GM18499 (cell line): ENCODE data around the gene ZBTB7C.

Experiments used
- ATAC-seq: cut with Tn5 transposase; IDR thresholded peaks from one replicate; pipeline ENCODE4 v1.9.1; 2021; ENCODE audit warnings: moderate number of reproducible peaks; ENCODE audit not compliant: insufficient read depth, unreplicated experiment

Gene ZBTB7C

DNA sequence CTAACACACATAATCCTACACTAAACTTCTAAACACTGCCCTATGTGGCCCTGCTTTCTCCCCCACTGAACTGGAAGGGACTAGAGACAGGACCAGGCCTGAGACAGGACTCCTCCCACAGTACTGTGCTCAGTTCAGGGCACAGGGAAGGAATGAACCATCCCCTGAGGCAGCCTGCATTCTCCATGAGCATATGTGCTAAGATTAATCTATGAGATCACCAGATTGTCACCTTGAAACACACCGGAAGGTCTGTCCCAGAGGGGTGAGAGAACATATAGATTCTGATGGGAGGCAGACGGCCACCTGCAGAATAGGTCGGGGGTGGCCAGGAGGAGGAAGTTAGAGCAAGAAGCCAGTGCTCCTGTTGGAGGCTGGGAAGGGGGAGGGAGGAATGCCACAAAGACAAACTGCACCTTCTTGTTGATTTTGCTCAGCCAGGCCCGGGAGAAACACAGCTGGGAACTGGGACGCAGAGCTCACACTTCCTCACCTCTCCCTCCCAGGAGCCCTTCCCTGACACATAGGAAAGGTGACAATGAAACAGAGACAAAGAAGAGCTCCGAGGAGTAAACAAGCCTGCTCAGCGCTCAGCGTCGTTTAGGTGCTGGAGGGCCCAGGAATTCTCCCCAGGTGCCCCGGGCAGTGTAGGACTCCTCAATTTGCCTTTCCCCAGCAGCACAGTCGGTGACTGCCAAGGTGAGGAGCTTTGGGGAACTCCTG is 52.1 kb downstream of the ZBTB7C start:
- ATAC-seq: no peak

DNA sequence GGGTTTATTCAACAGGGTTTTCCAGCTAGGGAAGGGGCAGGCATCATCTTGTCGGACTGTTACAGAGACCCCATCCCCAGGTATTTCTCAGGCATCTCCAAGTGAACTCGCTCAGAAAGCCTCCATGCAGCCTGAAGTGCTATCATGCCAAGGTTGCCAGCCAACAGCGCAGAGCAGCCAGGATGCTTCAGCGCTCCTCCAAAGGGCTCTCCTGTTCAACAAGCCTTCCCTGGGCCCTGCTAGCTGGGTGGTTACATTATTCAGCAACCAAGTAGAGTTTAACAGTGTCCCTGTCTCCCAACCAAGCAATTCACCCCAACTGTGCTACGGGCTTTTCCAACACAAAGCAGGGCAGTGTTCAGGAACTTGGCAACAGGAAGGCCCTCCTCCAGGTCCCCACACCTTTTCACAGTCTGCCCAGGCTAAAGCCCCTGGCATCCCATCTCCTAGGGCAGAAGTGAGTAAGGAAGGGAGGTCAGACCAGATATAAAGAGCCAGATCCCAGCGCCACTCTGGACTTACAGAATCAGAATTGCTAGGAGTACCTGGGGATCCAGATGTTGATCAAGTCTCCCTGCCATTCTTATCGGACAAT is 52.9 kb downstream of the ZBTB7C start:
- ATAC-seq: no peak

DNA sequence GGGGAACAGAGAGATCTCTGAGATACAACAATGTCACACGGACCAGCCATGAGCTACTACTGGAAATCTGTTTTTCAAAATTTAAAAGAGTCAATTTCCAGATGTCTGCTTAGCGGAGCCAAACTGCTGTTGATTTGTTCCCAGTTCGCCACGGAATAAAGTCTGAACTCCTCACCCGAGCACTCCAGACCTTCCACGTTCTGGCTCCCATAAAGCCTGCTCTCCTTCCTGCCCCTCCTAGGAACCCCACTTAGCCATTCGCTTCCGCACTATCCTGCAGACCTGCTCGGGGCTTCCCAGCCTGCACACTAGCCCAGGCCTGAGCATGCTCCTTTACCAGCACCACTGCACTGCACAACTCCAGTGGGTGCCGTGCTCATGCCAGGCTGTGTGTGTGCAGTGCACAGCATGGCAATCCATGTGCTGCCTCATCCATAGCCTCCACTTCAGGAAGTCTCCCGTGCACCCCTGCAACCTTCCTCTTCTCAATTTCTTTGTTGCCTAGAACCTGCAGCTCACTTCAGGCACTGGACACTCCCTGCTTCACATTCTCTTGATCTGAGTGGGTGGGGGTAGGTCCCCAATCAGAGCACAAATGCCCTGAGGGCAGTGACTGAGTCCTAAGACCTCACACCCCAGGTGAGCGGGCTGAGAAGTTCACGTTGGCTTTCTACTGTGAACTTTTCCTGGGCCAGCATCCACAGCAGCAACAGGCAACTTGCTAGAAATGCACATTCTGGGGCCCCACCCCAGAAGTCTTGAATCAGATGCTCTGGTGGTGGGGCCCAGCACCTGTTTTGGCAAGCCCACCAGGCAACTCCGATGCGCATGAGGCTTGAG is 53.7 kb downstream of the ZBTB7C start:
- no peak for ATAC-seq

DNA sequence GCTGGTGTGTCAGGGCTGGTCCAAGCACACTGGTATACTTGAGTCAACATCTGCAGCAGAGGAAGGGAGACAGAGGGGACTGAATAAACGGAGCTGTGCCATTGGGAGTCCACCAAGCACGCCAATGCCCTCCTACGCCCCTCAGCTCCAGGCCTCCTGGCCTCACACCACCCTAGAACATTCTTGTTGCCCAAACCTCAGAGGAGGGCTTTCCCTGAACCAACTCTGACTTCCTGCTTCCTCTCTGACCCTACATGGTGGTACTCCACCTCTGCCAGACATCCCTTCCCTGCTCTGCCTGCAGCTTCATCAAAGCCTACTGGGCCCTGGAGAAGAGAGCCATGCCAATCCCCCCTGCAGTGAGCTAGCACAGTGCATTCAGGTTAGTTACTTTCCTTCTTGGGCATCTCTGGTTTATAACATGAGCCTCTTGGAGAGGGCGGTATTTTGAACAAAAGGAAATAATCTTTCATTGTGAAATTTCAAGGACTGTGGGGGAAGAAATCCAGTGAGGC is 54.4 kb downstream of the ZBTB7C start:
- ATAC-seq: no peak

DNA sequence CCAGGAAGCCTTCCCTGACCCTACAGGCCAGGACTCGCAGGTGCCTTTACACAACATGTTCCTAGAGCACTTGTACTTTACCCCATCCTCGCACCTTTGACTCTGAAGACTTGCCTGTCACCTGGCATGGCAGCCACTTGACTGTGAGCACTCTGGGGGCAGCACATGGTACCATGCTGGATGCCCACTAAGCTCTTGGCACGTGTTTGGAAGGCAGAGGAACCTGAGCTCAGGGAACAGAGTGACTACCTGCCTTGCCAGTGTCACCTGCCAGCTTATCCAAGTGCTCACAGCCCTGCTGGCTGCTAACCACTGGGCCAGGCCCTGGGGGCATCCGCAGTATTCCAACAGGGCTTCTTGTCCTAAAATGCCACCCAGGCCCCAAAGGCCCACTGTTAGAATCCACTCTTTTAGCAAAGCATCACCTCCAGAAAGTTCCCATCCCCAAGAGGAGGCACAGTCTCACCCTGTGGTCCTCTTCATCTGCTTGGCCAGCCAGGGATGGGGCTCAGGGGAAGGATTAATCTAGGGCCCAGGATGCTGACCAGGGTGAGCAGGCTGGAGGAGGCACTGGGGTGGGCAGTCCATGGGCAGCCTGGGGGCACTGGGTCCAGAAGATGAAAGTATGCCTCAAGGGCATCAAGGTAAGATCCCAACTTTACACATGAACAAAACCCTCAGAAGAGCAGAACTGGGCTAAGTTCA is 57.0 kb downstream of the ZBTB7C start:
- ATAC-seq: no peak

DNA sequence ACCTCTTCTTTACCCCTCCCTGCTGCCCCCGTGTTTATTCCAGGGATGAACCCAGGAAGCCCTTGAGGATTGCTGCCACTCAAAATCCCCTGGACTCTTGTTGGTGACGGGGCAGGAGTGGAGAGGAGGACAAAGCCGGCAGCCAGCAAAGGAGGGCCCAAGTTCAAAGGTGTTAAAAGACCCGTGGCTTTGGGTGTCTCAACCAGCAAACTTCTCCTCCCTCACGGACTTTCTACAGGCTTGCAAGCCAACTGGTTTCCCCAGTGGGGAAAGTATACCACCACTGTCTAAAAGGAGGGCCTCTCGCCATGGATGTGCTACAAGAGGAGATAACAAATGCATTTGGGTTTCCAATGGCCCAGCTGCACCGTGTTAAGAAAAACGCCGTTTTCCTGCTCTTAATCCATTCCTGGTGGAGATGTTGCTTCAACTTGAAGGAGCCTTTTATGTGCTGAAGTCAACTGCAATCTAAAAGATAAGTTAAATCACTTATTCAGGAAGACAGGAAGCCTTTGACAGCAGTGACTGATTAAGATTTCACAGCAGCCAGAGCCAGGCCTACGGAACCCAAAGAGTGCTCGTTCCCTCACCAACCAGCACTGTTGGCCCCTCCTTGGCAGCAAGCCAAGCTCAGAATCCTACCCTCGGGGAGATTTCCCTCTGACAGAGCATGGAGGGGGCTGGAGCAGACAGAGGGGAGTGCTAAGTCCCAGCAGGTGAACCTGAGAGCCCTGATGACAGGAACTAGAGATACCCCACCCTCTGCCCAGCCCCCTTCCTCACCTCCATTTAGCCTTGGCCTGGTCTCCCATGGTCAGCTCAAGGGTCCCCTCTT is 57.8 kb downstream of the ZBTB7C start:
- no peak for ATAC-seq

DNA sequence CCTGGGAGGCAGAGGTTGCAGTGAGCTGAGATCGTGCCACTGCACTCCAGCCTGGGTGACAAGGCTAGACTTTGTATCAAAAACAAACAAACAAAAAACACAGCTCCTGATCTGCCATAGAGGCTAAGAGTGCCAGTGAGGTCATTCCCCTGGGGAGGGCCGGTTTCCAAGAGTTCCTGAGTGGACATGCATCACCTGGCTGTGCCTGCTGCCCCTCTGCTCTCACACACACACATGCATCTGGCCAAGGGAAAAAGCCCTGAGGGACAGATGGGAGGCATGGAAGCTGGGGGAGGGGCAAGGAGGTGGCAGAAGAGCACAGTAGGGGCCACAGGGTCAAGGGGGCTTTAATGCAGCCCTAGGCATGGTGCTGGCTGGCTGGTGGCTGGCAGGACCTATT is 60.4 kb downstream of the ZBTB7C start:
- ATAC-seq: no peak

DNA sequence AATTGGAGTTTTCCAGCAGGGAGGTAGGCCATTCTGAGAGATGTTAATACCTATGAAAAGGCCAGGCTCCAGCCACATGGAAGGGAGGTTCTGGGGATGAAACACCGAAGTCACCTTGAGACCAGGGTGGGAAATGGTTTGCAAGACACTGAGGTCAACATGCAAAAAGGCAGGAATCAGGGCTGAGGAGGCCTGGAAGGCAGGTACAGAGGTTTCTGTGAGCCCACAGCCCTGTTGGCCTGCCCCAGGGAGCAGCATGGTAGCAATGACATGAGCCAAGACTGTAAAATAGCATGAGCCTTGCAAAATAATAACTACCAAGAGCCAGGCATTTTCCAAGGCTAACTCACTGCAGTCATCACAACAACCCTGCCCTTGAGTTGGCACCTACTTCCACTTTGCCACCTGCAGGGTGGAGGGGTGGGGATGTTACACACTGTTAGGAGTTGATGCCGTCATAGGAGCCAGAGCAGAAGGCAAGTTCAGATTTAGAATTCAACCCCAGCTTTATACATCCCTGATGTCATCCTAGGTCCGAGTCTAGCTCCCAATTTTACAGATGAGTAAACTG is 61.3 kb downstream of the ZBTB7C start:
- ATAC-seq: no peak

DNA sequence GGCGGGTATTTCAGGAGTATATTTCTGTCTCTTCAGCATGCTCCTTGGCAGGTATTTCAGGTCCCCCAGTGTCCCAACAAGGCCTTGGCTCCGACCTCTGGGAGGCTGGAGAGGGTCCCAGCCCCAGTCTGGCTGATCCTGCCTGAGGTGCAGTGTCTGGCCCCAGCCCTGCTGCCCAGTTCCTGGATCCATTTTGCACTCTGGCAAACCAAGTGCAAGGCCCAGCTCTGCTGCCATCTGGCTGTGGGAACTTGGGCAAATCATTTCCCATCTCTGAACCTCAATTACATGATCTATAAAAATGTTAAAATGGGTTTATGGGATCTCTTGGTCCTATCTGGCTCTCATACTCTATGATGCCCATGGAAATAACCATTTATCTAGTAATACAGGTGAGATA is 63.6 kb downstream of the ZBTB7C start:
- ATAC-seq: no peak

DNA sequence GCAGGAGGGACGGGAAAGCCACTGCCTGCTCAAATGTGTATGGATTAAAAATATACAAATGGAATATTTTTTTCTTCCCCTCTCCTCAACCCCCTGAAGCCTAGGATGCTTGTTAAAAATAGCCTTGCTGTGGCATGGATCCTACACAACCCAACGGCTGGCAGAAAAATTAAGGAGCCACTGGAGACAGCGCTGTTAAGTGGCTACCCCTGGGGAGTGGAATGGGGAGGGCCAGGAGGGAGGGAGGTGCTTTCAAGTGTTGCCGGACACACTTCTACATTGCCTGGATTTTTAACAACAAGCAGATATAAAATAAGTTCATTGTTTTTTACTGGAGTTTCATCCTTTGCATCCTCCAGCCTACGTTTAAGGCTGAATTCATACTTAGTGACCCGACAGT is 66.6 kb downstream of the ZBTB7C start:
- no peak for ATAC-seq

DNA sequence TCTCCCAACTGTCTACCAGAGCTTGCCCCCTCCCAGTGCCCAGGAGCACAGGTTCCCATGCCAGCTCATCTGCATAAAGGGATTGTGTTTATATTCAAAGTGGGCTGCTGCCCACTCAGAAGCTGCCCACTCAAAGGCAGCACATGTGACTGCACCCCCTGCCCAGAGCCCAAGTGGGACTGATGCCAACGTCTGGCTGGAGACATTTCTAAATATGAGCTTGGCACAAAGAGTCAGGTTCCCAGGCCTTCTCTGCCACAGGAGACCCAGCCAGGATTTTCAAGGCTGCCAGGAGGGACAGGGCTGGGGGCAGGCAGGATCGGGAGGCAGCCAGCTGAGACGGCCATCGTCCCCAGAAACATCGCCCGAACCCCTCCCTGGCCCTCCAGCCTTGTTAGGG is 67.1 kb downstream of the ZBTB7C start:
- ATAC-seq: no peak

DNA sequence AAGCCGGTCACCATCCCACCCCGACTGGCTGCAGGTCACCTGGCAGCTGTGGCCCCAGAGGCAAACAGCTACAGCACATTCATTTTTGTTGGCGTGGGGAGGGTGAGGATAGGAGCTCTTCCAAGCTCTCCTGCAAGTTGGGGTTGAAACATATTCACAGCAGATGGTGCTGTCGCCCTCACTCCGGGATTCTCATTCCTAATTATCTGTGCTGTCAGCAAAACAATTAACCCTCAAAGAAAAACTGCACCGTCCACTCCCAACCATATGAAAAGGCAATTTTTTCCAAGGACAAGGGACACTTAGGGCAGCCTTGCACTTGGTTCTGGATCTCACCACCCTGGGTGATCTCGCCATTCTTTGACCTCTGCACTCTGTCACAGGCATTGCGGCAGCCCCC is 68.6 kb downstream of the ZBTB7C start:
- ATAC-seq: no peak

DNA sequence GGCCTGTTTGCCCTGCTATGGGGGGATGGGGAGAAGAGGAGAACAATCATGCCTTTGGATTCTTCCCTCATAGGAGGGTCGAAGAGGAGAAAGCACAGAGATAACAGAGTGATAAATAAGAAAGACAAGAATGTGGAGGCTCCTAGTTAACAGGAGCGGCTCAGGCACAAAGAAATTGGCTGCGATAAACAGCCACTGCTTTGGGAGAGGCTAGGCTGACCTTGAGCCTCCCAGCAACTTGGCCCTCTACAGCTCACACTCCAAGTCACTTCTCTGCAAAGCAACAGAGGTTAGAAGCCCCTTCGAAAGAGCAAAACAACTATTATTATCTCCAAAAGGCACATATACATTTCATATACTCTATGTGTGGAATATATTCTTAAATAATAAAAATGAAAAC is 69.5 kb downstream of the ZBTB7C start:
- ATAC-seq: no peak

DNA sequence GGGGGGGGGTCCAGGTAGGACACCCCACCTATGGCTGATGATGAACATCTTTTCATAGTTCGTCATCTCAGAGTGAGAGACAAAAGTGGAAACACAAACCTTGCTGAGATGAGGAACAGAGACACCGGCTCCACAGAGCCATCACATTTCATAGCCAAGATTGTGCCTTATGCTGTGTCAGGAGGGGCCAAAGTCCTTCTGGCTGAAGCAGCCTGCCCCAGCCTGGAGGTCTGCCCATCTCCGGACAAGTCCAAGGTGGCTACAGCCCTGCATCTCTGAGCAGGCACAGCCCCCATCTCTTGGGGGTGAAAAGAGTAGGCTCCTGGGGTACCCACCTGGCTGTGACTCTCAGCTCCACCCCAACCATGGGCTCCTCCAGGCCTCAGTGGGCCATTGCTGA is 70.3 kb downstream of the ZBTB7C start:
- no peak for ATAC-seq

DNA sequence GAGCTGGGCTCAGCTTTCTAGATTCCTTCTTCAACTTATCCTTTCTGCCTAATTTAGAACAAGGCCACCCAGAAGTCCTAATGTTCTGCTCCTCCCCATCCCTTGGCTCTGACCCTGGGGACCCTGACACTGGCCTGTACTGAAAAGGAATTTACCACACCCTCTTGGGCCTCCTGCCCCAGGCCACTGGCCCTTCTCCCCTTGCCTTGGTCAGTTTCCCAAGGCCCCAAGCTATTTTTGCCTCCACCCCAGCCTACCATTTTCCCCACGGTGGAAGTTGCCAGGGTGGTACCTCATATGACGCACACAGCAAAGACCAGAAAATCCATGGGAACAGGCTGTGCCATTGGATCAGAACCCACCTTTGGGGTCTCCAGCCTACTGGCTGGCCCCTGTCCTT is 72.1 kb downstream of the ZBTB7C start:
- no peak for ATAC-seq

DNA sequence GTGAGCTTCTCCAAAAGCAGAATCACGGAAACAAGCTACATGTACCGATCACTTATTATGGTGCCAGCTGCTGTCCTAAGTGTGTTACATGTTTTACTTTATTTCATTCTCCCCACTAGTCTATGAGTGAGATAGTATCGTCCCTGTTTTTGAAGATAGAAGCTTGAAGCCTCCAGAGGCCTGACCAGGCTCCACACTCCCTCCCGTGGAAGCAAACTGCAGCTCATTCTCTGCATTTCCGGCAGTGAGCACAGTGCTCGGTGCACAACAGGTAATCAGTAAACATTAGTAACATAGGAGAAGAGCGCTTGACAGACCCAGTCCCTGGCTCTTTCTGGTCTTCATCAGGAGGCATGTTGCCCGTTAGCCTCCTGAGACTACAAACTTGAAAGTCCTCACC is 72.9 kb downstream of the ZBTB7C start:
- ATAC-seq: no peak

DNA sequence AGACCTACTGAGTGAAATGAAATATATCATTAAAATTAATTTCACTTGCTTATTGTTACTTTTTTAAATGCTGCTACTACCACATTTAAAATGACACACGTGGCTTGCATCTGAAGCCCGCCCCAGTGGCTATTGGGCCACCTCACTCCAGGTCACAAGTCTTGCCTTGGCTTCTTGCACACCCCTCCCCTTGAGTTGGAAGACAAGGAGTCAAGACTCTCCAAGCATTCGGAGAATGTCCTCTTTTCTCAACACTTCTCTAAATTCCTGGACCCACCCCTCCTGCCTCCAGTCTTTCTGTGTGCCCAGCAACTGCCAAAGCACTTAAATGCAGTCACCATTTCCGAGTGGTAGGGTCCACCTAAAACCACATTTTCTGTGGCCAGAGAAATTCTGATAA is 73.4 kb downstream of the ZBTB7C start:
- no peak for ATAC-seq

DNA sequence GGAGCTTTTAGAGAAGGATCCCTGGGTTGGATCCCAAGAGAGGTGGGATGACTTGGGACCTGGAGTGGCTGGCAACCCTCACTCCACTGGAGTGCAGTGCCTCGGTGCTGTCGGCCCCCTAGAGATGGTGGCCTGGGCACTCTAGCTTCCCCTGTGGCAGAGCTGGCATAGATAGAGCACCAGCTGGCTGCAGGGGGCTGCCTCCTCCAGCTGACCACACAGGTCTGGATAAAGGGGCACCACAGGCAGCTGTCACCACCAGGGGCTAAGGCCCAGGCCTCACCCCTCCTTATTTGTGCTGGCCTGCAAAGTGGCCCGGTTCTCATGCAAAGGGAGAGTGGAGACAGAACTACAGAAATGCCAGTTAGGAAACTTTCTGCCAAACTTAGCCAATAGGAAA is 74.3 kb downstream of the ZBTB7C start:
- ATAC-seq: no peak

DNA sequence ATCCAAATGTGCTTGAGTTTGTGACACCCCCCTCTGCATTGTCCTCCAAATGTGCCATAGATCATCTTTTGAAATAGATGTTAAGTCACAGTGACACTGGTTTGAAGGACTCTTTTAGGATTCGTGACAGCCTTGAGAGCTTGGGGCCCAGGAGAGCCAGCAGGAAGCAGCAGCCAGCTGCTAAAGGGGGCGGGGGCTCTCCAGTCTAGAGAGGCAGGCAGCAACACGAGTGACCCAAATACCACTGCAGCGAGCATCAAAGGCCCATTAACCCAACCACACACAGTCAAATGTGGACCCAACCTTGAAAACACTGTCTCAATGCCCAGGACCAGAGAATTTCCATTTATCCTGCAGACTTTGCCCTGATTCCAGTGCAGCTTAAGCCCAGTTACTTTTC is 75.6 kb downstream of the ZBTB7C start:
- ATAC-seq: no peak
